Cardiac muscle cell (in vitro differentiated cells and primary cell): Measurements from ENCODE around the gene TPBGL. TPM values are rescaled to one million over a fixed set of nuclear protein-coding genes. Genes with fewer than 3 reads are reported as not detected.

Experiments
- DNase-seq, 2 donors: peaks; one replicate each; pipeline versions ENCODE4 v3.0.0 to v3.0.0-alpha.2; 2010 to 2017; ENCODE audit warnings: low read depth in 1 of 2, low spot score in 1 of 2
- H3K27ac ChIP-seq: fragments of 200-600 bp; sonication (generic); 2 replicates; pipeline ENCODE4 v1.5.1; 2016
- H3K27me3 ChIP-seq: fragments of 200-600 bp; sonication (generic); 2 replicates; pipeline ENCODE4 v1.6.0; 2016; ENCODE audit warnings: control low read depth
- H3K36me3 ChIP-seq: fragments of 200-600 bp; sonication (generic); 2 replicates; pipeline ENCODE4 v1.5.1; 2016; ENCODE audit warnings: control low read depth
- H3K4me1 ChIP-seq: fragments of 200-600 bp; sonication (generic); 2 replicates; pipeline ENCODE4 v1.8.1; 2017; ENCODE audit warnings: low read depth, mild to moderate bottlenecking, mixed run types
- H3K4me3 ChIP-seq: fragments of 200-600 bp; sonication (generic); 2 replicates; pipeline ENCODE4 v1.5.1; 2016; ENCODE audit warnings: mild to moderate bottlenecking
- H3K9me3 ChIP-seq: fragments of 200-600 bp; sonication (generic); 2 replicates; pipeline ENCODE4 v1.5.1; 2017; ENCODE audit warnings: low read depth, mild to moderate bottlenecking, control low read depth
- CTCF ChIP-seq: IDR thresholded peaks from 2 replicates; pipeline ENCODE4 v1.5.1; 2012; ENCODE audit warnings: low read depth, mild to moderate bottlenecking, low read length
- polyA plus RNA-seq: library from polyadenylated mRNA; unstranded; fragments of >200 nt; fragmentation: Nextera tagmentation; extraction: Ambion mirVana; gene quantifications from 2 replicates; pipeline ENCODE4 v1.2.1, GENCODE V29; 2016
- total RNA-seq: library from RNA; depleted of rRNA; stranded (reverse); fragments of >200 nt; gene quantifications from 2 replicates; pipeline ENCODE4 v1.2.3, GENCODE V29; 2016

The TPBGL gene
- total and polyA plus RNA-seq, 2 experiments from 2014 or later: 0.21 to 0.56 TPM

GRCh38 chr11:75238595-75239440 is 1.8 kb upstream of the TPBGL start:
- Histone ChIP-seq H3K27ac (no peak overlapping the region), H3K27me3 (peaks cover 69% of the 10 kb centered on the region), H3K9me3 (no peaks in the 10 kb centered on the region), H3K4me1 (no peaks in the 10 kb centered on the region), H3K36me3 (no peaks in the 10 kb centered on the region), H3K4me3 (no peak overlapping the region)
- DNase-seq: no peak
- no peak for TF ChIP-seq CTCF

GRCh38 chr11:75239531-75240290 is 863 bp upstream of the TPBGL start:
- no peak for TF ChIP-seq CTCF
- Histone ChIP-seq H3K36me3 (no peaks in the 10 kb centered on the region), H3K9me3 (no peaks in the 10 kb centered on the region), H3K4me1 (no peaks in the 10 kb centered on the region), H3K27ac (no peak overlapping the region), H3K4me3 (no peak overlapping the region), H3K27me3 (peaks cover 78% of the 10 kb centered on the region)
- DNase-seq: no peak

- no peak overlapping the region for H3K27ac ChIP-seq
- no peaks in the 10 kb centered on the region for H3K9me3 ChIP-seq
- TF ChIP-seq CTCF: peak; percentile 55
- no peaks in the 10 kb centered on the region for H3K4me1 ChIP-seq
- peak overlapping the region; percentile 40 for H3K4me3 ChIP-seq
- H3K36me3 ChIP-seq: no peaks in the 10 kb centered on the region
- peaks cover 88% of the 10 kb centered on the region for H3K27me3 ChIP-seq
- peak; percentile 90 for DNase-seq
Observed at GRCh38 chr11:75241036-75241905, 697 bp downstream of the TPBGL start.

- Histone ChIP-seq H3K4me1 (no peaks in the 10 kb centered on the region), H3K4me3 (peak overlapping the region; percentile 40), H3K36me3 (no peaks in the 10 kb centered on the region), H3K27me3 (peaks cover 85% of the 10 kb centered on the region), H3K27ac (no peak overlapping the region), H3K9me3 (no peaks in the 10 kb centered on the region)
- no peak for TF ChIP-seq CTCF
- DNase-seq: no peak
Observed at GRCh38 chr11:75241906-75242644, 1.5 kb downstream of the TPBGL start.
